NCI-H2227 (cell line): ENCODE results near the gene BCL2L14.

ENCODE experiments used
- DNase-seq: peaks from one replicate; lab custom pipeline; 2025; ENCODE audit not compliant: unreplicated experiment; lab: John Stamatoyannopoulos, UW

The BCL2L14 gene

DNA sequence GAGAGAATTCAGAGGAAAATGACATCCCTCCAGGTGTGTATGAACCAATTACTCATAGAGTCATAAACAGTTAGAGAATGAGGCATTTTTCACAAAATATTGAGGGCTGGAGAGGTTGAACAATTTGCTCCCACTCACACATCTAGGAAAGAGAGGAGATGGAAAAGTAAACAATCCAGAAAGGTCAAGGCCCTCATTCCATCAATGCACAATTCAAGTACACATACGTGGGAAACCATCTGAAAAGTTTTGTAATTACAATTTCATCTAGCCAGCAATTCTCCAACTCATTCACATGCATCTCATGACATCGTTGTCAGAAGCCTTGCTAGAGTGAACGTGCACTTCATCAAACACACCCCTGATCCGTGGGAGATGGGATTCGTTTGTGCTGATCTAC lies 15.7 kb upstream of the BCL2L14 start:
- DNase-seq = no peak

DNA sequence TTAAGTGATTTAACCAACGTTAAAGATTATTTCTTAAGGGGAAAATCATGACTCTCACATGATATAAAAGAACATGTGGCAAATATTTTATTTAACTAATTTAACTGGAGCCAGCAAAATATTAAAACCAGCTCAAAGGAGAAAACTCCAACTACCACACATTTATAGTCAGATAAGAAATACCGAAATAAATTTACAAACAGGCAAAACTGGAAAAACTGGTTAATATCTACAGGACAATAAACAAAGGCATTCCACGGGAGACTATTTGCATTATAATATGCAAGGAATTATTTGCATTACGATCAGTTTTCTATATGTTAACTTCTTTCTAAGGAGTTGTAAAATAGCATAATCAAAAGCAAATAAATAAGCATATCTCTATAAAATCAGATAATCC lies 13.8 kb upstream of the BCL2L14 start:
- no peak for DNase-seq

DNA sequence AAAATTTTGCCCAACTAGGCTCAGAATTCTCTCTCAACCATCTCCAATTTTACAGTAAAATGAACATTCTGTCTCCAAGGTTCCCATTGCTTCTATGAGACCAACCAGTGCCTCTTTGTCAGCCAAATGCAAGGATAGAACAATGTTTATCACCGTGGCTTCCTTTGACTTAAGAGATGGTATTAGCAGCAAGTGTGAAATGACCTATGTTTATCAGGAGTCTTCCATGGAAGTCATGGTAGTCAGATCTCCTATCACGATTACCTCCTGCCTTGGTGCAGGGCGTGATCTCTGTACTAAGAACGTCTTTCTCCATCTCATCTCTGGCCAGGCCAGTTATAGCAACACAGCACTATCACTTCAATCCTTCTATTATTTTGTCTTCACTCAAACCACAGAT lies 6.1 kb upstream of the BCL2L14 start:
- DNase-seq = no peak

DNA sequence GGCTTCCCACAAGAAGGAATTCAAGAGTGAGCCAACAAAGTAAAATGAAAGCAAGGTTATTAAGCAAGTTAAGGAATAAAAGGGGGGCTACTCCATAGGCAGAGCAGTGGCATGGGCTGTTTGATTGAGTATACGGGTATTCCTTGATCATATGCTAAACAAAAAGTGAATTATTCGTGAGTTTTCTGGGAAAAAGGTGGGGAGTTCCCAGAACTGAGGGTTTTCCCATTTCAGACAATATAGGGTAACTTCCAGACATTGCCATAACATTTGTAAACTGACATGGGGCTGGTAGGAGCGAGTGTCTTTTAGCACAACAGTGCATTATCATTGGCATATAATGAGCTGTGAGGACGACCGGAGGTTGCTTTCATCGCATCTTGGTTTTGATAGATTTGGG lies 2.0 kb upstream of the BCL2L14 start:
- DNase-seq = no peak

DNA sequence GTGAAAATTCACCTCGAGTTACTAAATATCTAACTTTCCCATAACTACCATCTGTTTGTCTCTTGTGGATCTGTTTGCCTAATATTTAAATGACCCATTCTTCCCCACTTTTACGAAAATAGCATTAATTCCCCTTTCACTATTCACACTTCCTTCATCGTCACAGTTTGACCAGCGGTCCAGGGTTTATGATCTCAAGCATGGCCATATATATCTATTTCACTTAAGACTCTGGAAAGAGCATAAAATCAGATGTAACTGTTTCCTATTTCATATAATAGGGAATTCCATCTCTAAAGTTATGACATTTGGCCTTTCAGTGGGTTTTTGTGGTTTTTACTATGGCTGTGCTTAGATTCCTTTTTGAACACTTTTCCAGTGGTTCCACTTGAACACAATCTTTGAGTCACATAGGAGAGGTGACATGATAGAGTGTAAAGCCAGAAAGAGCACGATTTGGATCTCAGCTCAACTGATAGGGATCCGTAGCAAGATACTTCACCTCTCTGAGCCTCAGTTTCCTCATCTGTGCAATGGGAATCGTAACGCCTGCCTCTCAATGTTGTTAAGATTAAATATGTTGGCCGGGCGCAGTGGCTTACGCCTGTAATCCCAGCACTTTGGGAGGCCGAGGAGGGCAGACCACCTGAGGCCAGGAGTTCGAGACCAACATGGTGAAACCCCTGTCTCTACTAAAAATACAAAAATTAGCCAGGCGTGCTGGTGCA lies 754 bp upstream of the BCL2L14 start:
- DNase-seq = no peak

DNA sequence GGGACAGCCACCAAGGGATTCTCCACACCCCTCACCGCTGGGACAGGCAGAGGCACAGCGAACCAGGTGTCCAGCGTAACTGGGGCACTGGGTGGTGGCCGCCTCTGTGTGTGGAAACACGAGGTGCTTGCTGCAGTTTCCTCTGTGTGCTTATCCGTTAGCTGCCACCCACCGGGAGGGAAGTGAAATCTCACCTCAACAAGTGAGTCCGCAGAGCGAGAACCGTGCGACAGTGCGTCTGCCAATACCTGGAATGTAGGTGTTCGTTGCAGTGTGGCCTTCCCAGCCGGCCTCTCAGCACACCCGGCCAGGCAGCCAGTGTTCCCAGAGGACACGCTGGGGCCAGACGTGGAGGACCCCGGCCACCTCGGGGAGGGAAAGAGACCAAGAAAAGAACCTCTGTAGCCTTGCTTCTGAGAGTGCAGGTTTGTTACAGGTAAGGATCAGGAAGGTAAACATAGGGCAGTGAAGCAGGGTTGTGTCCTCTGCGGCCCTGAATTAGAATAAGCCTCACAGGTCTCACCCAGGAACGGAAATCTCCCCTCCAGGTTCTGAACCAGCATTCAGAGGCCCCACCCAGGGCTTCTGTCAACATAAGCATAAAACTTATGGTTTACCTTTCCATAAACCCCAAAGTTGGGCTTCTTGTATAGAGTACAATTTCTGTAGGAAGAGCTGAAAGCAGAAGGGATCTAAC lies 1.5 kb downstream of the BCL2L14 start:
- DNase-seq = no peak

DNA sequence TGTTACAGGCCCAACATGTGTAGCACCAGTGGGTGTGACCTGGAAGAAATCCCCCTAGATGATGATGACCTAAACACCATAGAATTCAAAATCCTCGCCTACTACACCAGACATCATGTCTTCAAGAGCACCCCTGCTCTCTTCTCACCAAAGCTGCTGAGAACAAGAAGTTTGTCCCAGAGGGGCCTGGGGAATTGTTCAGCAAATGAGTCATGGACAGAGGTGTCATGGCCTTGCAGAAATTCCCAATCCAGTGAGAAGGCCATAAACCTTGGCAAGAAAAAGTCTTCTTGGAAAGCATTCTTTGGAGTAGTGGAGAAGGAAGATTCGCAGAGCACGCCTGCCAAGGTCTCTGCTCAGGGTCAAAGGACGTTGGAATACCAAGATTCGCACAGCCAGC lies 8.6 kb downstream of the BCL2L14 start:
- DNase-seq = no peak

DNA sequence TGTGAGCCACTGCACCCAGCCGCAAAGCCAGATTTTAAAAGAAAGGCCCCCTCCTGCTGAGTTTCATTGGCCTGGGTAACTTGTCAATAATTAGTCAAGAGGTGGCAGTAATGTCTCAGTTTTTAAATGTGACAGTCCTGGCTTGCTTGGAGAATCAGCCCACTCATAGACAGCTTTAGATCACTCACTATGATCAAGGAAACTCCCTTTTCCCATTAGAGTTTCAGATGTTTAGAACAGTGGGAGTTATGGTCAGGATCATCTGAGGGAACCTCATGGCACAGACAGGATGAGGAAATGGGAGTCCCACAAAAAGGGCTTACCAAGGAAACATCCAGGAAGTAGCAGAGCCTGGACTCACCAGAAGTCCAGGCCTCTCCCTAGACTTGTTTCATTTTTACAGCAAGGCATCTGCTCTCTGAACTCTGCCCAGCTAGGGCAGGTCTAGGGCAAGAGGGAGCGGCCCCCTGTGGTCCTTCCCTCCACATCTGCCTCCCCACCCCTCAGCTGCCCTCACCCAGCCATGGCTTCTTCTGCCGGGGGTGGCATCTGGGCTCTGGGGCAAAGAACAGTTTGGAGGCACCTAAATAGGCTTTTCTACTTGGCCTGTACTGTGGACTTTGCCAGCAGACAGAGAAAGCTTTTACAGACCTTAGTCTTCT lies 11.2 kb downstream of the BCL2L14 start:
- DNase-seq = no peak

DNA sequence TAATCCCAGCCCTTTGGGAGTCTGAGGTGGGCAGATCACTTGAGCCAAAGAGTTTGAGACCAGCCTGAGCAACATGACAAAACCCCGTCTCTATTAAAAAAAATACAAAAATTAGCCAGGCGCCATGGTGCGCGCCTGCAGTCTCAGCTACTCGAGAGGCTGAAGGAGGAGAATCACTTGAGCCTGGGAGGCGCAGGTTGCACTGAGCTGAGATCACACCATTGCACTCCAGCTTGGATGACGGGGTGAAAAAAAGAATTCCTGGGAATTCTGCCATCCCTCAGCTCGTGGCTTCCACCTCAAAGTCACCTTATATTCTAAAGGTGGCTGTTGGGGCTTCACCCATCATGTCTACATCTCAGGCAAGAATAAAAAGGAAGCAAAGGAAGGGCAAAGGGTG lies 12.9 kb downstream of the BCL2L14 start:
- no peak for DNase-seq

DNA sequence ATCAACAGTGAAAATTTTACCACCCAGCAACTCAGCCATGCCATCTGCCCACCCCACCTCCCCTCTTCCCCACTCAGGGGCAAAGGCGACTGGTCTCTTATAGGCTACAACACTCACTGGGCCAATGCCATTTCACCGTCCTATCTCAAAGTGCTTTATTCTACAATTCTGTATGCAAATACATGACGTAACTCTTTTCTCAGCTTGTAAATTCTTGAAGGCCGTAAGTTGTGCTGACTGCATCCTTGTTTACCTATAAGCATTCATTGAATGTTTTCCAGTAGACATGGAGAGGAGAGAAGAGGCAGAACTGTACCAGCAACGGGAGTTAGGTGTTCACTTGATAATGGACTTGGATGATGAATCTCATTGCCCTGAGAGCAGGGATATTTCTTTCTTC lies 15.6 kb downstream of the BCL2L14 start:
- no peak for DNase-seq

DNA sequence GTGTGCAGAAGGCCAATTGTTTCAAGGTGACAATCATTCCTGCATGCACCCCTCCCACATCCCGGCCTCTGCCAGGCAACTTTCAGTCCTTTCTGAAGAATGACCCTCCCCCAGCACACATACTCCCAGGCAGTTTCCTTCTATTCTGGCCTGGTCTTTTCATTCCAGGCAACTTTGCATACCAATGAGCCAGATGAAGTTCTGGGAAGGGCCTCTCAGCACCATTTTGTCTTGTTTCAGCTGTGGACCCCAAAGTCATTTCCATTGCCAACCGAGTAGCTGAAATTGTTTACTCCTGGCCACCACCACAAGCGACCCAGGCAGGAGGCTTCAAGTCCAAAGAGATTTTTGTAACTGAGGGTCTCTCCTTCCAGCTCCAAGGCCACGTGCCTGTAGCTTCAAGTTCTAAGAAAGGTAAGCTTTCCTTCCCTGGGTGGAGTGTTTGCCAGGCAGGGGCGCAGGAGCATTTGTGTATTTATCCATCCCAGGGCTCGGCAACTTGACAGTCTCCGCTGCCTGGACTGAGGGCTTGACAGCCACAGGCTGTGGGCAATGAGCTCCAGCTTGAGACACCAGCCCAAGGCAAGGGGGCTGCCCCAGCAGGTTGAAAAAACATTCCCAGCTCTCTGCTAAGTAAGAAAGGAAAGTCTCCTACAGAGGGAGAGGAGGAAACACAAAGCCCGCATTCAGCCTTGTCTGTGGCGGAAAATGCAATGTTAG lies 16.4 kb downstream of the BCL2L14 start:
- DNase-seq = no peak

DNA sequence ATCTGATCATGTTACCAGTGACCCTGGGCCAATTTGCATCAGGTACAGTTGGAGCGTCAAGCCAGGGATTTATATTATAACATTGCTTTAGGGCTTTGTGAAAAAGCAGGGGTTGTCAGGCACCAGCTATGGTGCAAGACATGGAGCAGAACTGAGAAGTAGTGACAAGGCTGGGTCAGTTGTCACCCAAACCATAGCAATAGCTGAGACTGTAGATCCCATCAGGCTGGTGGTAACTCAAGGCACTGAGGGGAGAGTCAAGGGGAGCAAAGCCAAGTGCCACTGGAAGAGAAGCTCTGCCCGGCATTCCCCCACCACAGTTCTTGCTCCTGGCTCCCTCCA lies 16.9 kb downstream of the BCL2L14 start:
- no peak for DNase-seq

DNA sequence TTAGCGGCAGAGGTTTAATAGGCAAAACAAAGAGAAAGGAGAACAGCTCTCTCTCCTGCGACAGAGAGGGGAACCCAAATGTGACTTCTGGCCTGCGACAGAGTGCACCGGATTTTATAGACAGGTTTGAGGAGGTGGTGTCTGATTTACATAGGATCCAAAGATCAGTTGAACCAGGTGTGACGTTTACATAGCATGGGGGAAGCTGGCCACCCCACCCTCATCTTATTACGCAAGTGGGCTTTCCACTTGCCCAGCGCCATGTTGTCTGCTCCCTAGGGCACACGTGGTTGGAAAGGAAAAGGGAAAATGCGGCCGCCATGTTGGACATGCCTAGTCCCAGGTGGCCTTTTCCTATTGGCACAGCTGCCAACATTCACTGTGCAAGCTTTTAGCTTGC lies 17.4 kb downstream of the BCL2L14 start:
- DNase-seq = no peak

DNA sequence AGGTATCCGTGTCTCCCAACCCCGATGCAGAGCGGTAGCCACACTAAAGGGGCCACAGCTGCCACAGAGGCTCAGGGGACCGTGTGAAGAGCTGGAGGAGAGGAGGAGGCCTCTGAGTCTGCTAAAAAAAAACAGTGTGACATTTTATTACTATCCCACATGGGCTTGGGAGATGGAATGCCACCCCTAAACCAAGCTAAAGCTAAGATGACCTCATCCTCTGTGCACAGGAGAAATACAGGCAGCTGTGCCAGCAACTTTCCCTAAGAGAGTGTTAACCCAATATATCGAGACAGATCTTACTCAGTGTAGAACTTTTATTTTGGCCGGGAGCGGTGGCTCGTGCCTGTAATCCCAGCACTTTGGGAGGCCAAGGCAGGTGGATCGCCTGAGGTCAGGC lies 18.0 kb downstream of the BCL2L14 start:
- DNase-seq = no peak

DNA sequence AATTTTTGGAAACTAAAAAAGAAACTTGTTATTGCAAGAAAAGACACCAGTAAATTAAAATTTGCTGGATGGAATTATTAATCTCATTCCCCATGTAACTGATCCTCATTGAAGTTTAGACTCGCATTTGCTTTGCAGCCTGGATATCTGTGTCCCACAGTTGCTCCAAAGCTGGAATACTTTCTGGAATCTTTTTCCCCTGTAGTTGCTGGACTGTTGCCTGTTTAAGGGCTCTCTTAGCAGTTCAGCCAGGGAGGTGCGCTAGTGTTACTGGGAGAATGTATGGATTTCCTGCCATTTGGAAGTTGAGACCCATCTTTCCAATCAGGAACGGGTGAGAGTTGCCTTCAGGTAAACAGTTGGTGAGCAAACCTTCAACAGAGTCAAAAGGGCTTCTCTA lies 20.3 kb downstream of the BCL2L14 start:
- no peak for DNase-seq

DNA sequence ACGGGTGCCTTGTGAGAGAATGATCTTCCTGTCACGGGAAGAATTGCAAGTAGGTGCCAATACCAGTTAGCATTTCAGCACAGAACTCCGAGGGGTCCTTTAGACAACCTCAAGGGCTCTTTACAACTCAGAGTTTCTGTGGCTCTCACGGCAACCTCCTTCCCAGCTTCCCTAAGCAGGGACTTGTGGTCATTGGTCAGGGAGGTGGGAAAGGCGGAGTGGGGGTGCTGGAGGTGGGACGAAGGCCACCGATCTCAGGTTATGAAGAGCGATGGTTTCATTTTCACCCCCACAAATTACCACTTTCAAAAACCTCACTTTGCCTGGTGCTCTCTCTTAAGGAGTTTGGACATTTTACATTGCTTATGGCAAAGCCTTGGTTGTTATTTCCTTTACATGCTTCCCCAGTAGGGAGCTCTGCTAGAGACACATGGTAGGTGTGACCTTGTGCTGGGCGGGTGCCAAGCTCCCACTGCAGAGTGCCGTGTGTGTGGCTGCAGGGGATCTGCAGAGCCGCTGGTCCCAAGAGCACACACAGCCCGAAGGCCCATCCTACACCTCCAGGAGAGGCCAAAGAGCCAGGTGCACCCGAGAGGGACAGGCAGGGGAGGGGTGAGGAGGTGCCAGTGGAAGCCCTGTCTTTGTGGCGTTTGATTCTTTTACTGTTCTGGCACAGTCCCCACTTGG lies 21.4 kb downstream of the BCL2L14 start:
- DNase-seq = no peak

DNA sequence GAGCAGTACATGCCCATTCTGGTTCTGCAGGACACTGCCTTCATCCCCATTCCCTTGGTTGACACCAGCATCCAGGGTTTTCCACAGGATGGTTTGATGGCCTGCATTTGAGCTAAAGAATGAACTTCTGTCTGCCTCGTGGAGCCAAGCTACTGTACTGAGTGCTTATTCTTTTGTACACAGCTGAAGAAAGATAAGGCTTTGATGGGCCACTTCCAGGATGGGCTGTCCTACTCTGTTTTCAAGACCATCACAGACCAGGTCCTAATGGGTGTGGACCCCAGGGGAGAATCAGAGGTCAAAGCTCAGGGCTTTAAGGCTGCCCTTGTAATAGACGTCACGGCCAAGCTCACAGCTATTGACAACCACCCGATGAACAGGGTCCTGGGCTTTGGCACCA lies 23.7 kb downstream of the BCL2L14 start:
- no peak for DNase-seq

DNA sequence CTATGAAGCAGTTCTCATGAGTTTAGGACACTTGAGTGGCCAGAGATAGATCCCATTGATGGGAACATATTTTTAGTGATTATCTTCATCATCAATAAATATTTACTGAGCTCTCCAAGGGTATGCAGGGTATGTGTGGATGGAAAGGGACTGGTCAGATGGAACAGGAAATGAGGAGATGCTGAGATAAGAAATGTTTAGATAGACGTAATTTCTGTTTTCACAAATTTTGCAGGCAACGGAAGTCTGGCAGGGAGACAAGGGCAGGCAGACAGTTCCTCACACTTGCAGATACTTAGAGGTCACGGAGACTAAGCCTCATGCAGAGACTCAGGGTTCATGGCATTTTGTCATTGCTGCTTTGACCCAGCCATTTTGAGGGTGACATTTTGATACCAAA lies 24.3 kb downstream of the BCL2L14 start:
- DNase-seq = no peak

DNA sequence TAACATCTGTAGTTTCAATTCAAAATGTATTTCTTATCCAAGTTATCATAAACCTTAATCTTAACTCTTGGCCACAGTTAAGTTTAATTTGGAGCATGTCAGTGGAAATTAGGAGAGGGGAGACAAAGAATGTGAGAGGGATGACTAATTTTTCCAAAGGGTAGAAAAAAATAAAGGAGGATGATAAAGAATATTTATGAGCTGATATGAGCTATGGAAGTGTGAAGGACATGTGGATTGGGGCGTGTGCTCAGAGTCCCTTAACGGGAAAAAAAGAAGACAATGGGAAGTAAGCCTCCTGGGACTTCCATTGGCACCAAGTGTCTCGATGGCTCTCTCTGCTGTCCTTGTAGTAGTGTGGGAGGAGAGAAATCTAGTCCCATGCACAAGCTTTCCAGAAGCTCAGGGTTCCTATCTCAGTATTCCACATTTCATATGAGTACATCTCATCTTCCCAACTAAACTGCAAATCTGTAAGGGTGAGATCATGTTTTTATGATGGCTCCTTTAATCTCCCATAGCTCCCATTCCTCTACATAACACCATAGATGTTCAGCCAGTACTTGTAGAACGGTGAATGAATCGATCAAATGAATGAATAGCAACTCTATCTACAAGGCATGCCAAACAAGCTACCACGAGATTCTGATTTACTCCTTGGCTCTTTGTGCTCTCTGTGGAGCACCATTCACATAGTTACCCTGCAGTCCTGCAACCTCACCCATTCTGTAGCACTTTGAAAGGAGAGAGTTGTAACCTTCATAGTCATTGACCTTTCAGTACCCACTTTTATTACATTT lies 27.4 kb downstream of the BCL2L14 start:
- DNase-seq = no peak

DNA sequence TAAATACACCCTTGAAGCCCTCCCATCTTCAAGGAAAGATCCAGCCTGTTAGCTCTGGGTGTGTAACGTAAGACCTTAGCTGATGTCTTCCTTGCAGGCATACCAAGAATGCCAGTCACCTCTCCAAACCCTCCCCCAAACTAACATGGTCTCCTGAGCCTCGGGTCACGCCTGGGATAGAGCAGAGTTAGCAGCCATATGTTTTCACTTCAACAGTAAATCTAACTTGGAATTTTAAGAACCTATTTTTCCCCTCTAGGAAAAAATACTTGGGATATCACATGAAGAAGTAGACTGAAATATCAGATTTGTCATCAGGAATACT lies 27.9 kb downstream of the BCL2L14 start:
- no peak for DNase-seq

DNA sequence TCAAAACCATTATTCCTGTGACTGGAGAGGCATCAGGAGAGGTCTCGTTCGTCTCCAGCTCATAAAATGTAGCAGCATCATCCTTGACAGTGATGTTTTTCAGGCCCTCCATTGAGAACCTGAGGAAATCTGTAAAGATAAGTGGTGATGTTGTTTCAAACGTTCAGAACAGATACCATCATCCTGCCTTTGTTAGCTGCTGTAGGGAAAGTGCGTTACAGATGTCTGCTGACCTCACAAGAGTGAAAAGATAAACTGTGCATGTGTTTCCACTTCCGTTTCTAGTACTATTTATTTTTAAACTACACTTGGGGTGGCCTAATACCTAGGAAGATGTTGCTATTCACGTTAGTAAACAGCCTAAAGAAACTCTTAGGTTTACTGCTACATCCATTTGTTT lies 28.4 kb downstream of the BCL2L14 start:
- no peak for DNase-seq
